SK-N-MC (cell line): Measurements from ENCODE around the gene DDX60.

ENCODE experiments used
- EZH2 ChIP-seq: fragments of 200-600 bp; sonication (generic); IDR thresholded peaks from one replicate; pipeline ENCODE4 v1.6.1; 2017; ENCODE audit warnings: antibody characterized with exemption
- POLR2AphosphoS5 ChIP-seq: IDR thresholded peaks from 2 replicates; pipeline ENCODE4 v1.6.1; 2012; ENCODE audit warnings: mild to moderate bottlenecking, low read depth, low read length, borderline replicate concordance

DNA sequence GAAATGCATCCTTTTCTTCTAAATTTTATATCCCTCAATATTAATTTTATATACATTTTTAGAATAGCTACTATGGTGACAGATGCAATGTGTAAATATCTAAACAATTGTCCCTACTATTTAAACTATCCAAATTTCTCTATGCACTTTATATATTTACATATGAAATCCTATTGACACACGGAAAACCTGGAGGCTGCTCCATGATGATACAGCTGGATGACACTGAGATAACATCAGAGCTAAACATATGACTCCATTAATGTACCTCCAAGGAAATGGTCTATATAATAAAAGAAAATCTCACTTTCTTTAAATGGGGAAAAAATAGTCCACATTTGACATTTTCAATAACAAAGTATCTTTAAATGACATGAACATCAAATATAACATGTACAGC lies 43.7 kb downstream of the DDX60 start:
- TF ChIP-seq EZH2 = no peak
- no peak for TF ChIP-seq POLR2AphosphoS5
